ENCODE measurements around the gene EIF4EBP3. TPM values are rescaled to one million over a fixed set of nuclear protein-coding genes. Genes with fewer than 3 reads are reported as not detected.

The EIF4EBP3 gene
- total RNA-seq, 1 experiment from 2014 or later, result 18.8 TPM

GRCh38 chr5:140564196-140565023, 16.9 kb downstream of the EIF4EBP3 start, which contains the start of the genes APBB3 and SLC35A4:
TSS of gene APBB3 (minus strand) at chr5:140564598. CDS start at chr5:140564245, 353 bp downstream.
TSS of gene SLC35A4 (plus strand) at chr5:140564828. CDS start at chr5:140567170, 2,342 bp downstream.
- intact Hi-C loops (cut with micrococcal nuclease; ENCODE audit: unreplicated experiment), result no loop called here
- Mint-ChIP-seq H3K4me3 (ENCODE audit: low read depth, unreplicated experiment) (peak within 1 kb of the TSS; percentile 93), H3K4me1 (ENCODE audit: low read depth, unreplicated experiment) (peaks cover 16% of the 10 kb centered on the region), H3K27me3 (ENCODE audit: unreplicated experiment) (no peaks in the 10 kb centered on the region), H3K27ac (ENCODE audit: unreplicated experiment) (peak within 1 kb of the TSS; percentile 95), H3K36me3 (ENCODE audit: insufficient read depth, unreplicated experiment) (peaks cover 31% of the 10 kb centered on the region), H3K9me3 (ENCODE audit: low read depth, unreplicated experiment) (no peaks in the 10 kb centered on the region)
- TF ChIP-seq CTCF (IDR thresholded peaks at IDR 0.05; ENCODE audit: unreplicated experiment), result no peak
- no TSS peak for BruUV-seq (replicated peaks)
- CTCF ChIA-PET, result interaction anchor here (0.7 to 1.2 kb wide), 2 partner anchors 71 to 126 kb away, joined by 5 read pairs; no protein-coding TSS in a partner anchor
- DNase-seq, result peak; percentile 96

GRCh38 chr5:140565024-140565779, 17.7 kb downstream of the EIF4EBP3 start:
- Mint-ChIP-seq H3K9me3 (ENCODE audit: low read depth, unreplicated experiment) (no peaks in the 10 kb centered on the region), H3K4me3 (ENCODE audit: low read depth, unreplicated experiment) (peak overlapping the region; percentile 93), H3K4me1 (ENCODE audit: low read depth, unreplicated experiment) (peaks cover 16% of the 10 kb centered on the region), H3K36me3 (ENCODE audit: insufficient read depth, unreplicated experiment) (peaks cover 31% of the 10 kb centered on the region), H3K27me3 (ENCODE audit: unreplicated experiment) (no peaks in the 10 kb centered on the region), H3K27ac (ENCODE audit: unreplicated experiment) (peak overlapping the region; percentile 95)
- TF ChIP-seq CTCF (IDR thresholded peaks at IDR 0.05; ENCODE audit: unreplicated experiment), result no peak
- CTCF ChIA-PET, result interaction anchor here (1.4 kb wide), 1 partner anchor 70 kb away, joined by 3 read pairs; no protein-coding TSS in a partner anchor
- TSS peak; percentile 62 for BruUV-seq (replicated peaks)
- DNase-seq, result no peak
- intact Hi-C loops (cut with micrococcal nuclease; ENCODE audit: unreplicated experiment), result no loop called here

GRCh38 chr5:140565780-140566095, 18.3 kb downstream of the EIF4EBP3 start:
- CTCF ChIA-PET, result interaction anchor here (1.4 kb wide), 1 partner anchor 69 kb away, joined by 3 read pairs; no protein-coding TSS in a partner anchor
- H3K9me3 Mint-ChIP-seq (ENCODE audit: low read depth, unreplicated experiment), result no peaks in the 10 kb centered on the region
- TF ChIP-seq CTCF (IDR thresholded peaks at IDR 0.05; ENCODE audit: unreplicated experiment), result no peak
- peaks cover 16% of the 10 kb centered on the region for H3K4me1 Mint-ChIP-seq (ENCODE audit: low read depth, unreplicated experiment)
- no peak for DNase-seq
- intact Hi-C loops (cut with micrococcal nuclease; ENCODE audit: unreplicated experiment), result no loop called here
- no peaks in the 10 kb centered on the region for H3K27me3 Mint-ChIP-seq (ENCODE audit: unreplicated experiment)
- H3K4me3 Mint-ChIP-seq (ENCODE audit: low read depth, unreplicated experiment), result peak overlapping the region; percentile 93
- H3K27ac Mint-ChIP-seq (ENCODE audit: unreplicated experiment), result peak overlapping the region; percentile 95
- H3K36me3 Mint-ChIP-seq (ENCODE audit: insufficient read depth, unreplicated experiment), result peaks cover 31% of the 10 kb centered on the region
- BruUV-seq (replicated peaks), result no TSS peak

GRCh38 chr5:140566665-140567064, 19.2 kb downstream of the EIF4EBP3 start:
- Mint-ChIP-seq H3K4me1 (ENCODE audit: low read depth, unreplicated experiment) (peaks cover 16% of the 10 kb centered on the region), H3K27me3 (ENCODE audit: unreplicated experiment) (no peaks in the 10 kb centered on the region), H3K27ac (ENCODE audit: unreplicated experiment) (no peak overlapping the region), H3K9me3 (ENCODE audit: low read depth, unreplicated experiment) (no peaks in the 10 kb centered on the region), H3K36me3 (ENCODE audit: insufficient read depth, unreplicated experiment) (peaks cover 31% of the 10 kb centered on the region), H3K4me3 (ENCODE audit: low read depth, unreplicated experiment) (peak overlapping the region; percentile 4)
- CTCF ChIA-PET, result no interaction called here
- DNase-seq, result no peak
- no TSS peak for BruUV-seq (replicated peaks)
- intact Hi-C loops (cut with micrococcal nuclease; ENCODE audit: unreplicated experiment), result no loop called here
- no peak for TF ChIP-seq CTCF (IDR thresholded peaks at IDR 0.05; ENCODE audit: unreplicated experiment)

All from Calu3 (cell line).